HG02610 (cell line): ENCODE measurements around the gene CMTM8.
A peak's percentile ranks its signal among the peaks of the same experiment; 100 is the strongest.
"Not testable (repeated sequence)": the region's sequence is repeated elsewhere in the genome, so short reads cannot be mapped to it uniquely, and the experiment has no call there.

ENCODE experiments used
- ATAC-seq: cut with Tn5 transposase; IDR thresholded peaks from one replicate; pipeline ENCODE4 v1.9.1; 2021; ENCODE audit warnings: mild to moderate bottlenecking, moderate library complexity; ENCODE audit not compliant: unreplicated experiment

CMTM8 gene

DNA sequence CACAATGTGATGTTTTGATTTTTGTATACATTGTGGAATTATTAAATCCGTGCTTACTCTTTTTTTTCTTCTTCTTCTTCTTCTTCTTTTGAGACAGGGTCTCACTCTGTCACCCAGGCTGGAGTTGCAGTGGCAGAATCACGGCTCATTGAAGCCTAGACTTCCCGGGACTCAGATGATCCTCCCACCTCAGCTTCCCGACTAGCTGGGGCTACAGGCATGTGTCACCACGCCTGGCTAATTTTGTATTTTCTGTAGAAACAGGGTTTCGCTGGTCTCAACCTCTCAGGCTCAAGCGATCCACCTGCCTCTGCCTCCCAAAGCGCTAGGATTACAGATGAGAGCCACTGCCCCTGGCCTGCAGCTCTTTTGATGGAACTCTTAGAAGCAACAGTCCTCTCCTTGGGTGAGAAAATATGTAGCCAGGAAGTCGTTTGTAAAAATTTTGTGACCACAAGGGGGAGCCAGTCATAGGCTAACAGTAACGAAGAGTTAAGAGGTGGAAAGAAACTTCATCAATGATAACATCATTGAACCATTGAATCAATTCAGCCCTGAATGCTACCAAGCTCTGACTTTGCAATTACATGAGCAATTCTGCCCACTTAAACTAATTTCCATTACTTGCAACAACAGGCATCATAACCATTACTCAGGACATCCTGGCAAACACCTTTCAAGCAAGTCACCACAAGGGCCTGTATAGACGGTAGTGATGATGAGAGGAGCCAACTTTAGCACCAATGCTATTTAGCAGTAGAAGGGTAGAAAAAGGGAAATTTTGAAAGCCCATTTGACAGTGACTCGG lies 136.5 kb downstream of the CMTM8 start:
- peak; percentile 54 for ATAC-seq

DNA sequence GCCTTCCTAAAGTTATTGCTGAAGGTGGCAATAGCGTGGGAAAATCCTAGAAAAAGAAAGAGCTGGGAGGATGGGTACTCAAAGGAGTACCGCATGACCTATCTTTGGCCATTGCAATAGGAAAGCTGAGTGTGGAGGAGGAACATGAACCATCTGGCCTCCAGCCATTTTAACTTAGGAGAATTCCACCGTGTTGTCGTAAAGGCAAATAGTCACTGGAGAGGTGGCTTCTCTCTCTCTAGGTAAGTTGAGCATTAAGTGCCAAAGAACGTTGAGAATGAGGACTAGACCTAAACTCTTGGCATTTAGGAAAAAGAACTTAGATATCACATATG lies 137.1 kb downstream of the CMTM8 start:
- no peak for ATAC-seq

- ATAC-seq, result no peak
Measured at GRCh38 chr3:32376115-32376514, 137.6 kb downstream of the CMTM8 start.

DNA sequence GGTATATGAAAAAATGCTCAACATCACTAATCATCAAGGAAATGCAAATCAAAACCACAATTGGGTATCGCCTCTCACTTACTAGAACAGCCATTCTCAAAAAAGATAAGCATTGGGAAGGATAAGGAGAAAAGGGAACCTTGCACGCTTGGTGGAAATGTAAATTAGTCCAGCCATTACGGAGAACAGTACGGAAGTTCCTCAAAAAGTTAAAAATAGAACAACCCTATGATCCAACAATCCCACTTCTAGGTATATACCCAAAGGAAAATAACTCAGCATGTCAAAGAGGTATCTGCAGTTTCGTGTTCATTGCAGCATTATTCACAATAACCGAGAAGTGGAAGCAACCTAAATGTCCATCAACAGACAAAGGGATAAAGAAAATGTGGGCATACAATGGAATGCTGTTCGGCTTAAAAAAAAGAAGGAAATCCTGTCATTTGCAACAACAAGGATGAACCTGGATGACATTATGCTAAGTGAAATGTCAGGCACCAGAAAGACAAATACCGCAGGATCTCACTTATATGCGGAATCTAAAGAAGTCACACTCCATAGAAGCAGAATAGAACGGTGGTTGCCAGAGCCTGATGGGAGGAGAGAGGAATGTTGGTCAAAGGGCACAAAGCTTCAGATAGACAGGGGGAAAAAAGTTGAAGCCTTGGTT lies 141.5 kb downstream of the CMTM8 start:
- ATAC-seq, result no peak

DNA sequence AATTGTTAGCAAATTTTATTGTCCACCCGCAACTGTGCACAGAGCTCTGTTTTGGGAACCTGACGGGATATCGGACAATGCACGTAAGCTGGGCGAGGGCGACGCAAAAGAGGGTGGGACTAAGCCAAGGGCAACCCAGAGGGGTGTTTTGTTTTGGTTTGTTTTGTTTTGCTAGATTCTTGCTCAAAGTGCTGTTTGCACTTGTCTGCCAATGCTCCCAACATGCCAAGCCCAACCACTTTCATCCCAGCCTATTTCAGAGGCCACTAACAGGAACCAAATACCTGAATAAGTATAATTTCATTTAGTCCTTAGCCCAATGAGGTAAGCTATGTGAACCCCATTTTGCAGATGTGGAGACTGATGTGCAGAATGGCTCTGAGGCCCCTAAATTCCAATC lies 143.4 kb downstream of the CMTM8 start:
- ATAC-seq, result no peak

DNA sequence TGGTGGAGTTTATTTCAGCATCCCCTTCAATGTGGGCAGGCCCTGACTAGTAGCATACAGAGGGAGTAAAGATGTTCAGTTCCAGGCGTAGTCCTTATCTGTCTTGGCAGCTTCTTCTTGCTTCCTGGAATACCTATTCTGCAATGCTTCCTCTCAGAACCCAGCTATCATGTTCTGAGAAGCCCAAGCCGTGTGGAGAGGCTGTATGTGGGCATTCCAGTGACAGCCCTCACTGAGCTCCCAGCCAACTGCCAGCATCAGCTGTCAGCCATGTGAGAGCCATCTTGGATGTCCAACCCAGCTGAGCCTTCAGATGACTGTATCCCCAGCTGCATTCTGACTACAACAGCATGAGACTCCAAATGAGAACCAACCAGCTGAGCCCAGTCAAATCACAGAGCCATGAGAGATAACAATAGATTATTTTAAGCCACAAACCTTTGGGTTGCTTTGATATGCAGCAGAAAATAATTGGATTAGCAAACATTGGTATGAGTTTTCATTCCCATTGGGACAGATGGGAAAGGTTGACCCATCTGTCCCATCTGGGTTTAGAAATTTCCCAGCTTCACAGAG lies 144.7 kb downstream of the CMTM8 start:
- ATAC-seq, result no peak

DNA sequence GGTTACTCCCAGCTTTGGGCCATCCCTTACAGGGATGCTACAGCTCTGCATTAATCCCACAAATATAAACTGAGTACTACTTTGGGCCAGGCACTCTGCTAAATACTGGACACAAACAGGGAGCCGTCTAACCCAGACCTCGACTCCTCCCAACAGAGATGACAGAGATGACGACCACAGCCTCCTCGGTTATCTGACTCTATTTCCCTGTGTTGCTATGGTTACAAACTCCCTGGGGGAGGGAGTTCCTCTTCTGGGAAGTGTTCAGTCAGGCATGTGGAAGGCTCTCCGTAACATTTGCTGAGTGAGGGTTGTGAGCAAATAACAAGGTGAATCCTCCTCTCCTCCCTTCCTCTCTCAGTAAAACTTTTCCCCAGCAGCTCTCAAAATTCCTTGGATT lies 146.5 kb downstream of the CMTM8 start:
- ATAC-seq, result no peak

DNA sequence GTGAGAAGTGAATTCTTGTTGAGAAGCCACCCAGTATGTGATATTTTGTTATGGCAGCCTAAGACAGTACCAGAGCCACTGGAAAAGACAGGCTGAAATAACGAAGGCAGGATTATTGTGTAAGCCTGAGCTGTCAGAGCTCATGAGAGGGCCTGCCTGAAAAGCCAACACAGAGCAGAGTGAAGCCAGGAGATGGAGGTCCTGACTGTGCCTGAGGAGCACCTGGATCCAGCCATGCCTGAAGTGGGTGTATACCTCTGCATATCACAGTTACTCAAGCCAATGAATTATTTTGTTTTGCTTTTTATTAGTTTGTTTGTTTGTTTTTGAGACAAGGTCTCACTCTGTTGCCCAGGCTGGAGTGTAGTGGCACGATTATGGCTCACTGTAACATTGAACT lies 149.0 kb downstream of the CMTM8 start:
- ATAC-seq, result no peak

DNA sequence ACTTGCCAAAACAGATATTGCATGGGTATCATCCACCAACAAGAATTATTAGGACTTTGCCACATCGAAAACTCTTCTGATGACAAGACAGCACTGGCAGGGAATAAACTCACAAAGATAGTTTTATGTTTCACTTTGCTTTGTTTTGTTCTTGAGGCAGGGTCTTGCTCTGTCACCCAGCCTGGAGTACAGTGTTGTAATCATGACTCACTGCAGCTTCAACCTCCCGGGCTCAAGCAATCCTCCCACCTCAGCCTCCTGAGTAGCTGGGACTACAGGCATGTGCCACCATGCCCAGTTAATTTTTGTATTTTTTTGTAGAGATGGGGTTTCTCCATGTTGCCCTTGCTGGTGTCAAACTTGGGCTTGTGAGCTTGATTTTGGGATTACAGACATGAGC lies 151.1 kb downstream of the CMTM8 start:
- not testable (repeated sequence) for ATAC-seq

- ATAC-seq, result peak; percentile 58
Measured at GRCh38 chr3:32391643-32392535, 153.4 kb downstream of the CMTM8 start, which contains the start of gene CMTM7. TSS of gene CMTM7 (plus strand) at chr3:32391853. CDS start at chr3:32391907, 54 bp downstream.

GRCh38 chr3:32392536-32393302 lies 154.2 kb downstream of the CMTM8 start:
- ATAC-seq, result no peak

DNA sequence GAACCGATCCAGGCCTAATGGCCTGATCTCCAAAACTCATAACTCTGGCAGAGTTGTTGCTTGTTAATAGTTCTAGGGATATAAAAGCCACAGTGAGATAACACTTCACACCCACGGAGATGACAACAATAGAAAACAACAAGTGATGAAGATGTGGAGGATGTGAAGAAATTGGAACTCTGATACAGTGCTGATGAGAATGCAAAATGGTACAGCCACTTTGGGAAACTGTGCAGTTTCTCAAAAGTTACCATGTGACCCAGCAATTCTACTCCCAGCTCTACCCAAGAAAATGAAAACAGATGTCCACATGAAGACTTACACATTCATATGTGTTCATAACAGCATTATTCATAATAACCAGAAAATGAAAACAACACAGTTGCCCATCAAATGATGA lies 157.0 kb downstream of the CMTM8 start:
- ATAC-seq, result no peak

GRCh38 chr3:32397941-32398340 lies 159.5 kb downstream of the CMTM8 start:
- no peak for ATAC-seq

GRCh38 chr3:32398531-32398930 lies 160.1 kb downstream of the CMTM8 start:
- no peak for ATAC-seq

GRCh38 chr3:32399030-32399620 lies 160.6 kb downstream of the CMTM8 start:
- ATAC-seq, result no peak

DNA sequence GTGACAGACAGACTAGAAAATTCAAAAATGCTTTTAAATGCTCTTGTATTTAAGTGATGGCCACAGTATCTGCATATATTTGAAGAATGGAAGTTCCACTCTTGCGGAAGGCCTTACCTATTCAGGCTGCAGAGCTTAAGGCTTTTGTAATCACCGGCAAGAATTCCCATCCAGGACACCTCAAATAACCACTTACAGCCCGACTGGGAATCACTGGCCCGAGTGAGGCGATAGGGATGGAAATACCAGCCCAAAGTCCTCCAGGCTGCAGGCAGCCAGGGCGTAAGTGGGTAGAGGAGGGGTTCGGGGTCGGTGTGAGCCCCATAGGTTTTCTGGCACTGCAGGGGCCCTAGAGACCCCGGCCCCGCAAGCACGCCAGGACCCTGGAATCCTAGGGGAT lies 162.6 kb downstream of the CMTM8 start:
- no peak for ATAC-seq

DNA sequence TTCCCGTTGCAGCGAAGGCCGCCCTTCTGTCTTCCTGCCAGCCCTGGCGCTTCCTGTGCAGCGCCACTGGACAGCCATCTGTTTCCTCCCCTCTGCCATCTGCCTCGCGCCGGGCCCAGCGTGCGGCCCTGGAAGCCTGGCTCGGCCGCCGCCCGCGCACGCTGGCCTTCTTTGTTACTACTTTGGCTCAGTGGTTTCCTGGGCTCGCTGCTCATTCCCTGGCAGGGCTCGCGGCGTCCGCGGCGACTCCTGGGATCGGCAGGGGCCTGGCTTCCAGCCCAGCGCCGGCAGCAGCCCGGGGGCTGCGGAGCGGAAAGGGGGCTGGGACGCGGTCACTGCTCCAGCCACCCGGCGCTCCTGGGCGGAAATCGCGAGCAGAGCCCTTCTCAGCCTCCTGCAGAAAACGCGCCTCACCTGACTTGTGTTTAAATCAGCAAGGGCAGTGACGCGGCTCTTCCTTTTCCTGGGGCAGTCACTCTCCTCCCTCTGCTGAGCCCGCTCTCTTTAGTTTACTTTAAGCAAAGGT lies 163.1 kb downstream of the CMTM8 start:
- peak; percentile 63 for ATAC-seq

DNA sequence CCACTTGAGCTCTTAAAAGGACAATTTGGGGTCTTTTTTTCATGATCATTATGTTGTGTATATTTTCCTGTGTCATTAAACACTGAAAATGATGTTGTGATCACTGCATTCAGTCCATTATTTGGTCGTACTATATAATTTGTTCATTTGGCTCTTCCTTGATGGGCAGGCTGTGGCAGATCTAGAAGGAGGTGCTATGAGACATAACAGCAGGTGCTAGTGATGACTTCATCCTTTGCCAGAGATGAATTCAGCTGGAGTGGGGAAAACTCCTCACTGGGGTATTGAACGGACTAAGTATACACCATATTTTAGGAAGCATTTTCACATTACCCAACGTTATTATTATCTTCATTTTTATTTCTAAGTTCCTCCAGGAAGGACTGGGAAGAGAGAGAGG lies 165.2 kb downstream of the CMTM8 start:
- no peak for ATAC-seq

DNA sequence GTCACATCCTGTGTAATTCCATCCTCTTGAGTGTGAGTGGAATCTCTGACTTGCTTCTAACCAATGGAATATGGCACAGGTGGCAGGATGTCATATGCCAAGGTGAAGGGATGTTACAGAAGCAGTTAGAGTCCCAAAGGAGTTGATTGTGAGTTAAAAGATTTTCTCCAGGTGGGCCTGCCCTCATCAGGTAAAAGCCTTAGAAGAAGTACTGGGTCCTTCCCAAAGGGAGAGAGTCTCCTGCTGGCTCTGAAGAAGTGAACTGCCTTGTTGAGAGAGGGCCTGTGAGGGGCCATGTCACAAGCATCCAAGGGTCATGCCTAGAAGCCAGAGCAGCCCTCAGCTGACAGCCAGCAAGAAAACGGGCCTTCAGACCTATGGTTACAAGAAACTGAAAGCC lies 166.2 kb downstream of the CMTM8 start:
- ATAC-seq, result no peak

DNA sequence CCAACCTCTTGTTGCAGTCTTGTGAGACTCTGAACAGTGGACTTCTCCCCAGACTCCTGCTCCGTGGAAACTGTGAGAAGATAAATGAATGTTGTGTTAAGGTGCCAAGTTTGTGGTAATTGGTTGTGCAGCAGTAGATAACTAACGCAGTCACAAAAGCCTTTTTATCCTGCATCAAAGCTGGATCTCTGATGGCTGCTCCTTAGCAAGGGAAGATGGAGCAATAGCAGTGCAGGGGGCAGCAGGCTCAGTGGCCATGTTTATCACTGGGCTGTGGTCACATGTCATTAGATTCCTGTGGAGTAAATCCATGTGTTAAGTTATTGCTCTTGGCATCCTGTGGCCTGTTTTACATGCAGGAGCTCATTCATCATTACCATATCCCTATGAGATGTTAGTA lies 166.7 kb downstream of the CMTM8 start:
- no peak for ATAC-seq
